Activated naive CD4-positive, alpha-beta T cell treated with Interleukin-2 at 50 U/mL for 16 hours (primary cell): Measurements from ENCODE around the gene MCCD1.

Experiments
- DNase-seq: peaks from one replicate; pipeline ENCODE4 v3.0.0-alpha.2; 2020

The MCCD1 gene

DNA sequence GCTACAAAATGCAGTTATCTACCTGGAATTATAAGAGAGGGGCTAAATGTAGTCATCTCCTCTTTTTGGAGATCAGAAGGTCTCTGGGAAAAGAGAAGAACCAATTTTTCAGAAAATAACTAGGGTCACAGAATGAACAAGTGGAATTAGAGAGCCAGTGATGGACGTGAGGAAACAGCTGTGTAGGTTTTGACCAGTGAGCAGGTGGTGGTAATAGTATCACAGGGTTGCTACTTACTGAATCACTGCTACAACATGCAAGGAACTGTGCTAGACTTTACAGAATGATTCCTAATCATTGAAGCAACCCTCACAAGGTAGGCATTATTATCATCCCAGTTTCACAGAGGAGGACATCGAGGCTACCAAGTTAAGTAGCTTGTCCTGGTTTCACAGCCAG is 15.9 kb downstream of the MCCD1 start:
- DNase-seq: no peak

DNA sequence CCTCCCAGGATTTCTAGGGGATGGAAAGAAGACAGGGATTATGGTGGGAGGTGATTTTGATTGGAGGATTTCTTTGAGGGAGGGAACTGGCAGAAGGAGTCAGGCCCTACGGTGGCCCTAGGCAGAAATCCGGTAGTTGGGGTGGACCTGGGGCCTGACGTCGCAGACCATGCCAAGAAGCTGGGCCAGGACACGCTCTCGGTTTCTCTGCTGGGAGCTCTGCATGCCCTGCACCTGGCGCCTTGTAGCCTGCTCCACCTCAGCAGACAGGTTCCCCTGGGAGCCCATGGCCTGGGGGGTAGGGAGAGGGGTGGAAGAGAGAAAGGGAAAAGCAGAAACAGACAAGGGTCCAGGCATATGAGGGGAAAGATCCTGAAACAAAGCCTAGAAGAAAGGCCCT is 16.5 kb downstream of the MCCD1 start:
- DNase-seq: no peak

DNA sequence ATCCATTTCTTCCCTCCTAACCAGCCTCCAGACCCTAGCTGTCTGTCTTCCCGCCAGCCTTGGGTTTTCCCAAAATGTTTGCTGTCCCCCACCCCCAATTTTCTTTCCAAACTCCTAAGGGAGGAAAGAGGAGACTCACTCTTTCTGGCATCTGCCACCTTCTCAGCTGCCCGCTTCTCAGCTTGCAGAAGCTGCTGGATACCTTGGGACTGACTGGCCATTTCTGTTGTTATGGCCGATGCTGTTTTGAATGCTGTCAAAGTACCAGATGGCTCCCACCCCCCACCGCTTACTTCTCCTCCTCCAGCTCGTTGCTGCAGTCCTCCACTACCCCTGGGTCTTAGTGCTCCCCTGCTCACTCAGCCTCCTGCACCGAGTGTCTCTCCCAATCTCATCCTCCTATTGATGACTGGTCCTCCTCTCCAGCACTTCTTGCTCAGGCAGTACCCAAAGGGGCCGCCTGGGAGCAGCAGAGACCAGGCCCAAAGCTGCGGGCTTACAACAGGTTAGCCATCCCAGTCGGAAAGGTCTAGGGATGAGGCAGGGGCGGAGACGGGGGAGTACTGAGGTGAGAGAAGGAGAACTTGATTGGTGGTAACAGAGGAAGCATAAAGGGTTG is 17.7 kb downstream of the MCCD1 start, which contains the start of gene ATP6V1G2:
ATP6V1G2 (minus strand) TSS at position 270 of the 619 bp plus-strand sequence; CDS start at position 221, 49 bp downstream.
- DNase-seq: peak; percentile 90

DNA sequence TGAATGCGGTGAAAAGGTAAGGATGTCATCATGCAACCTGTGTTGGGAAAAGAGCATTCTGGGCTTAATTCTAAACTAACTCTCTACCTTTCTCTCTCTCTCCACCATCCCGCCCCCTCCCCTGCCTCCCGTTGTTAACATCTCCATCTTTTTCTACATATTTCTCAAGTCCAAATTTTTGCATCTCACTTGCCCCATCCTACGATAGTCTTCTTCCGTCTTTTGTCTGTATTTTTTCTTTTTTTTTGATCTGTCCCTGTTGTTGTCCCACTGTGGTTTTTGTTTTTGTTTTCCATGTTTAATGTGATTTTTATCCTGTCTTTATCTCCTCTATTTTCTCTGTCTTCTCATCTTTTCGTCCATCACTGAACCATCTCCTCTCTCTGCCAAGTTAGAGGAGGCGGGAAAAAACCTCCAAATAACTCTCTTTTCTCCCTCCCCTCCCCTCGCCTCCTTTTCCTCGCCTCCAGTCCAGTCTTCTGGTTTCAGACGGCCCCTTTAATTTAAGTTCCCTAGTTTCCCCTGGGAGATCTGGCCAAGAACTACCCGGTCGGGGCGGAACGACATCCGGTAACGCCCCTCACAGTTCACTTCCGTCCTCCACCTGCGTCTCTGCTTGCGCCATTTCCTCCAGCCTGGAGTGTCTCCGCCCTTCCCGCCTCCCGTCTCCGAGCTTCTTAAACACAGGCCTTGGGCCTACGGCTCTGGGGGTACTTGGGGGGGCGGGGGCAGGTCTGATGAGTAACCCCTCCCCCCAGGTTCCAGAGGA is 18.4 kb downstream of the MCCD1 start, which contains the start of gene NFKBIL1:
NFKBIL1 (plus strand) TSS at position 651 of the 769 bp plus-strand sequence; CDS start at position 738, 87 bp downstream.
- peak; percentile 91 for DNase-seq

DNA sequence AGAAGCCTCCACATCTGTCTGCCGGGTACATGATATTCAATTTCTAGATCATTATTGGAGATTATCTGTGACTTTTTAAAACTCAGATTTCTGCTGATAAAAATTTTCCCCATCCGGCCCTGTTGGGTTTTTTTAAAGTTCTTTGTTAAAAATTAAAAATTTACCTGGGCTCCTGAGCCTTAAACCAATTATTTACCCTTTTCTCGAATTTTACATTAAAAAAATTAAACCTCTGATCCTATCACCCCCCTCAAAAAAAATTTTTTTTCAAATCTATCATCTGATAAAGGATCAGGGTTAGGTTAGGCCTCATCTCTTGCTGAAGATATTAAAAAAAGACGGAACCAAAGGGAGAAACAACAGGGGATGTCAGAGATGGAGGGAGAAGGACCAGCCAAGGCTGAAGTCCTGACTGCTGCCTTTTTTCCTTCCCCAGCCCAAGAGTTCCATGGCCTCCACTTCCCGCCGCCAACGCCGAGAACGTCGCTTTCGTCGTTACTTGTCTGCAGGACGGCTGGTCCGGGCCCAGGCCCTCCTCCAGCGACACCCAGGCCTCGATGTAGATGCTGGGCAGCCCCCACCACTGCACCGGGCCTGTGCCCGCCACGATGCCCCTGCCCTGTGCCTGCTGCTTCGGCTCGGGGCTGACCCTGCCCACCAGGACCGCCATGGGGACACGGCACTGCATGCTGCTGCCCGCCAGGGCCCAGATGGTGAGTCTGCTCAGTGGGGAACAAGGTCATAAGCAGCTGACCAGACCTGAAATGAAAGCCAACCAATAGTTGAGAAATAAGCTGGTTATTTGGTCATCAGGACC is 19.2 kb downstream of the MCCD1 start:
- no peak for DNase-seq

DNA sequence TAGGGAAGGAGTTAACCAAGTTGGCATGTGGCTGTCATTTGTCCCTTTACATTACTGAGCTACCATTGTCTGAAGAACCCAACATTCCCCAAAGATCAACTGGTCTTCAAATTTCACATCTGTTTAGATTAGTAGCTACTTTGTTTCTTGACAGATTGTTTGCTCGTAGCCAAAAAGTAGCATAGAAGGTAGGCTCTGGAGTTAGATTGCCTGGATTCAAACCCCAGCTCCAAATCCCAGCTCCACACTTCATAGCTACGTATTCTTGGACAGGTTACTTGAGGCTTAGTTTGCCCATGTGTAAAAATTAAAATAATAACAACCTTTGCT is 19.7 kb downstream of the MCCD1 start:
- no peak for DNase-seq

DNA sequence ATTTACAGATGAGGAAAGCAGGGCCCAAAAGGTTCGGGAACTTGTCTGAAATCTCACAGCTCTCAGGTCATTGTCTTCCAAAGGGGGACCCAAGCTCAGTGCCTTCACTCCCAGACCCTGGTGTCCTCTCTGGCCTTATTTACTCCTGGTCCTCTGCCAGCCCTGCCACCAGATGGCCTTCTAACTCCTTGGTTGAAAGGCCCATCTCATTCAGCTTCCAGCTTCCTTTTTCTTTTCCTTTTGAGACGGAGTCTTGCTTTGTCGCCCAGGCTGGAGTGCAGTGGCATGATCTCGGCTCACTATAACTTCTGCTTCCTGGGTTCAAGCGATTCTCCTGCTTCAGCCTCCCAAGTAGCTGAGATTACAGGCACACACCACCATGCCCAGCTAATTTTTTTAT is 22.6 kb downstream of the MCCD1 start:
- DNase-seq: peak; percentile 72

DNA sequence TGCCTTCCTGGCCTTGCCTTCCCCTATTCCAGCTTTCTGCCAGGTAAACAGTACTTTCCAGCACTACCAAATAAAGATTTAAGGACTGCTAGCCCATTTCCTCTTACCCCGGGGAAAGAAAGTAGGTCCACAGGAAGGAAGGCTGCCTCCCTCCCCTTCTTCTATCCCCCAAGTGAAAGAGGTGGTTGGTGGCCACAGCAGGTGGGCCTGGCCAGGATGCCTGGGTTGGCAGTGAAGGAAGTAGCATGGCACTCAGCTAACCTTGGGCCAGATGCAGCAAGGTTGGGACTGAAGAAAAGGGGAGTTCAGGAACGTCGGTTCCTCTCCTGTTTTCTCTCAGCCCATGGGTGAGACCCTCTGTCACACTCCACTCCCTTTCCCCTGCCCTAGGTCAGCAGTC is 27.5 kb downstream of the MCCD1 start:
- no peak for DNase-seq

DNA sequence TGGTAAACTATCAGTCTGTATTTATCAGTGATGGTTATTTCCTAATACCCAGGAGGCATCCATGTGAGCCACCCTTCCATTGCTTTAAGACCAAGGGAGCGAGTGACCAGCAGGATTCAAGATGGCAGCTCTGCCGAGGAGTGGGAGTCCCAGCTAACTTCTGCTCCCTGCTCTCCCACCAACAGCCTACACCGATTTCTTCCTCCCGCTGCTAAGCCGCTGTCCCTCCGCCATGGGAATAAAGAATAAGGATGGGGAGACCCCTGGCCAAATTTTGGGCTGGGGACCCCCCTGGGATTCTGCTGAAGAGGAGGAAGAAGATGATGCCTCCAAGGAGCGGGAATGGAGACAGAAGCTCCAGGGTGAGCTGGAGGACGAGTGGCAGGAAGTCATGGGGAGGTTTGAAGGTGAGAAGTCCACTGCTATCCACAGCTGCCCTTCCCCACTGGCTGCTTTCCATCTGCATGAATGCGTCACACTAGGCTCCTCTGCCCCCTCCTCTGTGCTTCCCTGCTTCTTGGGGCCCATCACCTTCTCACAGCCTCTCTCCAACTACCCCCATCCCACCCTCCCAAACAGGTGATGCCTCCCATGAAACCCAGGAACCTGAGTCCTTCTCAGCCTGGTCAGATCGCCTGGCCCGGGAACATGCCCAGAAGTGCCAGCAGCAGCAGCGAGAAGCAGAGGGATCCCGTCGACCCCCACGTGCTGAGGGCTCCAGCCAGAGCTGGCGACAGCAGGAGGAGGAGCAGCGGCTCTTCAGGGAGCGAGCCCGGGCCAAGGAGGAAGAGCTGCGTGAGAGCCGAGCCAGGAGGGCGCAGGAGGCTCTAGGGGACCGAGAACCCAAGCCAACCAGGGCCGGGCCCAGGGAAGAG is 28.9 kb downstream of the MCCD1 start:
- no peak for DNase-seq

DNA sequence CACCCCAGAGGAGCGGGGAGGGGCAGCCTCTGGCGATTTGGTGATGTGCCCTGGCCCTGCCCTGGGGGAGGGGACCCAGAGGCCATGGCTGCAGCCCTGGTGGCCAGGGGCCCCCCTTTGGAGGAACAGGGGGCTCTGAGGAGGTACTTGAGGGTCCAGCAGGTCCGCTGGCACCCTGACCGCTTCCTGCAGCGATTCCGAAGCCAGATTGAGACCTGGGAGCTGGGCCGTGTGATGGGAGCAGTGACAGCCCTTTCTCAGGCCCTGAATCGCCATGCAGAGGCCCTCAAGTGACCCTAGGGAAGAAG is 29.5 kb downstream of the MCCD1 start:
- no peak for DNase-seq

DNA sequence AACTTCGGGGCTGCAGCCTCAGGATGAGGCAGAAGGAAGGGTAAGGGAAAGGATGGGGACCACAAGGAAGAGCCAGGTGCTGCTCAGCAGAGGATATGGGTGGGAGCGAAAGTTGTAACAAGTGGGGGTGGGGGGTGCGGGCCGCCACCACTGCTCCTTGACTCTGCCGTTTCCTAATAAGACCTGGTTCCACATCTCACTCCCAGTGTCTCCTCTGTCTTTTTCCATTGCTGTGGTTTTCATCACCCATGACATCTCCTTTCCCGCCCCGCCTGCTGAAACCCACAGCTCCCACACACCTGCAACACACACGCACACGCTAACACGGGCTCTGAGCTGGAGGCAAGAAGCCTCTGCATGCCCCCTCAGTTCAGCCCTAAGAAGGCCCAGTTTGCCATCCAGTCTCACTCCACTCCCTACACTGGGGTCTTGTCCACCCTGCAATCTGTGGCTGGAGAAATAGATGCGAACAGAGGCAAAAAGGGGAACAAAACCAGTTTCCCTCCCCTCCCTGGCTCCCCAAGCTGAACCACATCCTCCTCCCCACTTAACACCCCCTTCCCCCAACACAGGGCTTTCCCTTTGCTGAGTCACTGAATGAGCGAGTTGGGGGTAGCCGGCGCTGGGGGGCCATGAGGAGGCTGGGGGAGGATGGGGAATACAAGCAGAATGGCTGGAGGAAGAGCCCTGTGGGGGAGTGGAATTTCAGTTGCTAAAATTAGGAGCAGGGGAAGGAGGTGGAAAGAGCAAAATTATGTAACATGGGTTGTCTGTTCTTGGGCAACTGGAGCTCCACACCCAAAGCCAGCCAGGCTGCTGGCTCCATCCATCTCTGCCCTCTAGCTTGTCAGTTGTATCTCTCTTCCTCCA is 30.1 kb downstream of the MCCD1 start:
- DNase-seq: peak; percentile 81

DNA sequence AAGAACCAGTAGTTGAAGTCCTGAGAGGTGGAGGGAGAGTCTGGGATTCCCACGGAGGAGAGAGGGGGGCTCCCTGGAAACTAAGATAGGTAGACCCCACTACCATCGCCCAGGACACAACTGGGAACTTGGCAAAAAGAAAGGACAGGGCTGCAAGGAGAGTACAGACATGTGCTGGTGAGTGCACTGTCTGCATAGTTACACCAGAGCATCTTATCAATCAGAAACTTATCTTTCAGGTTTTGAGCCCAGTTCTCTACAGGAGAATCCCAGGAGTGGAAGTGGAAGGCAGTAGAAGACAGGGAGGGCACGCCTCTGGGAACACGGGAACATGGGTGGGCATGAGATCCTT is 30.8 kb downstream of the MCCD1 start:
- DNase-seq: no peak

DNA sequence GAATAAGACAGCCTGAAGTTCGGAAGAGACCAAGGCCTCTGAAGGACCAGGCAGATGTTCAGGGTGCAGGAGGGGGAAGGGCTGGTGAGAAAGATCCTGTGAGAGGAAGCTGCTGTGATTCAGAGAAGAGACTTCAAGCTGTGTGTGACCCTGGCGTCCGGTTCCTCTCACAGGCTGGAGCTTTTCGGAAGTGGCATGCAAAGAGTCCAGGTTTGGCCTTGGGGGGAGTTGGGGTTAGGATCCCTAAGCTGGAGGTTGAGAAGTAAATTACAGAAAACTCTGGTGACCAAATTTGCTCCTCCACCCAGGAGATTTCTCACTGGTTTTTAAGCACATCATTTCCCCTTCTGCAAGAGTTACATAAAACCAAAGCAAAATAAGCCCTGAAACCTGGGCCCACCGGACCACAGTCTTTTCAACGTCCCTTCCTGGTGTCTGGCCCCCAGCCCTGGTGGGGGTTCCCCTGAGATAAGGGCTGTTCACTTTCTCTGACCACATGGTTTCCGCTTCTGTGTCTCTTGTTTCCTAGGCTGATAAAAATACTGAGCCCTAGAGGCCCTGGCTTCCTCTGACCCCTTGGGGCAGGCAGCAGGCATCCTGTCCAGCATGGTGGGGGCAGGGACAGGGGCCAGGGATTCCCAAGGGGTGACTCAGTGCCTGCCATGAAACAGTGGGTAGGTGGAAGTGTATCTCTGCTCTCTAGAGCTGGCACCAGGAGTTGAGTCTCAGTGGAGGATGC is 31.4 kb downstream of the MCCD1 start:
- peak; percentile 53 for DNase-seq

DNA sequence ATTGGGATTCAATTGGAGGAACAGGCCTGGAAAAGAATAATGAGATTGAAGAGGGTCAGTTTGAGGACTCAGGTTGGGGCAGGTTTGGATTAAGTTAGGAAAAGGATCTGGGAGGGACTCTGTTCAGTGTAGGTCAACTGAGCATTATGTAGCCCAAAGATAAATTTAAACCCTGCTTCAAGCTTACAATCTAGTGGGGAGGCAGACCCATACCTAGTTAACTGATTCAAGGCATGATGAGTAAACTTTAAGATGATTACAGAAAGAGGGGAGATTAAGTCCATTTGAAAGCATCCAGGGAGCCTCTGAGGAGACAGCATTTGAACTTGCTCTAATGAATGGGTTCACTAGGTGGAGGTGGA is 31.9 kb downstream of the MCCD1 start:
- DNase-seq: no peak

DNA sequence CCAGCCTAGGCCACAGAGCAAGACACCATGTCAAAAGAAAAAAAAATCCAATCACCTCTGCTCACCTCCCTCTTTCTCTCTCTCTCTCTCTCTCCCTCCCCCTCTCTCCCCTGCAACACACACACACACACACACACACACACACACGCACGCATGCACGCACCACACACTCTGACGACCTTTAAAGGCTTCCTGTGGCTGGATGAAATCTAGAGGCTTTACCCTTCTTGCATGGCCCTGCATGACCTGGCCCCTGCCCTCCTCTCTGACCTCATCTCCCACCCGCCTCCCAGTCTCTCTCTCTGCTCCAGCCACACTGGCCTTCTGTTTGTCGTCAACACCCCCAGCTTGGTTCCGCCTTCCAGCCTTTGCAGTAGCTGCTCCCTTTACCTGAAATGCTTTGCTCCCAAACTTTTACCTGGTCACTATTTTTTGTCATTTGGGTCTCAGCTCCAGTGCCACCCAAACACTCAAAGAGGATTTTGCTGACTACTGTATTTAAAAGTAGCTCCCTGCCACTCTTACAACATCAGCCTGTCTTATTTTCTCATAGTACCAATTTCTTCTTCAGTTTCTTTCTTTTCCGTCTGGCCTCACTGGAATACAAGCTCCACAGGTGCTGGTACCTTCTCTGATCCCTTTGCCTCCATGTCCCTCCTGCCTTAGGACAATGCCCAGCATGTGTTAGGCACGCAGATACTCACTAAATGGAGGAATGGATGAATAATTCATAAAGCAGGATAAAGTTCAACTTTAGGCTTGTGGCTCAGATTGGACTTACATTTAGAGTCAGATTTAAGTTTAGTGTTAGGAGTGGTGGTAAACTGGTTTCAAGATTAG is 39.0 kb downstream of the MCCD1 start:
- peak; percentile 10 for DNase-seq

DNA sequence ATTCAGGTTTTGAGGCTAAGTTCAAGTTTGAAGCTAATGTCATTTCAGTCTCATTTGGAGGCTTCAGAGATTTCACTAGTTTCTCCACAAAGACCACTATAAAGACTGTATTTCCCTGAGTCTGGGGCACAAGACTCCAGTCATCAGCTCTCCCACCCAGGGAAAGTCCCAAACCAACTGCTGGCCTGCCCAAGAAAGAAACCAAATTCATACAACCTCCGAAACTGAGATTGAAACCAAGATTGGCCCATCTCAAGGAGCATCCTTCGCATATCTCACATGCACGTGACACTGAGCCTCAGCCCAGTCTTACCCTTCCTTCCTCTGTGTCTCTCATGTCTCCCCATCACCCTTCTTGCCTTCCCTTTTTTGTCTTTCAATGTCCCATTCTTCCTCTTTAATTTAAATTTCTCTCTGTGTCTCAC is 39.8 kb downstream of the MCCD1 start:
- DNase-seq: peak; percentile 78

DNA sequence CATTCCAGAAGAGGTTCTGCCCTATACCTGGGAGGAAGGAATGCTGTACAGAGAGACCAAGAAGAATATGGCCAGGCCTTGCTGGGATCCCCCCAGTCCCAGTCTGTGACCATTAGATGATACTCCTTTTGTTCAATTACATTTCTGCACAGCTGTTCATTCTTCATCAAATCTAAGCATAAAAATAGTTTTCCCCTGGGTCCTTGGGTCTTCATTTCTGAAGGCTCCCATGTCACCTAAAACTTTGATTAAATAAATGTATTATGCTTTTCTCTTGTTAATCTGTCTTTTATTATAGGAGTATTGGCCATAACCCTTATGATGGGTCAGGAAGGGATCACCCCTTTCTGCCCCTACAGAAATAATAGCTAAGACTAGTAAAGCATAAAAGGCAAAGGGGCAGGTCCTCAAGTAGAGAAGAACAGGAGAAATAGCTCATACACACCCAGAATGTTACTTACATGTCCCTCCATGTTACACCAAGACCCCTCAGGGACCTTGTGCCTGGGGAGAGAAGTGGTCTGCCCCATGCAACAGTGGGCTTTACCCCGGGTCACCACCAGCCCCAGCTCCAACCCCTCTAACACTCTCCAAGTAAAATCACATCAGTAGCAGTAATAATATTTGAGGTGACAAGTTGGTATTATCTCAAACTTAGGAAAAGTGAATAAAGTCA is 41.2 kb downstream of the MCCD1 start:
- DNase-seq: no peak

DNA sequence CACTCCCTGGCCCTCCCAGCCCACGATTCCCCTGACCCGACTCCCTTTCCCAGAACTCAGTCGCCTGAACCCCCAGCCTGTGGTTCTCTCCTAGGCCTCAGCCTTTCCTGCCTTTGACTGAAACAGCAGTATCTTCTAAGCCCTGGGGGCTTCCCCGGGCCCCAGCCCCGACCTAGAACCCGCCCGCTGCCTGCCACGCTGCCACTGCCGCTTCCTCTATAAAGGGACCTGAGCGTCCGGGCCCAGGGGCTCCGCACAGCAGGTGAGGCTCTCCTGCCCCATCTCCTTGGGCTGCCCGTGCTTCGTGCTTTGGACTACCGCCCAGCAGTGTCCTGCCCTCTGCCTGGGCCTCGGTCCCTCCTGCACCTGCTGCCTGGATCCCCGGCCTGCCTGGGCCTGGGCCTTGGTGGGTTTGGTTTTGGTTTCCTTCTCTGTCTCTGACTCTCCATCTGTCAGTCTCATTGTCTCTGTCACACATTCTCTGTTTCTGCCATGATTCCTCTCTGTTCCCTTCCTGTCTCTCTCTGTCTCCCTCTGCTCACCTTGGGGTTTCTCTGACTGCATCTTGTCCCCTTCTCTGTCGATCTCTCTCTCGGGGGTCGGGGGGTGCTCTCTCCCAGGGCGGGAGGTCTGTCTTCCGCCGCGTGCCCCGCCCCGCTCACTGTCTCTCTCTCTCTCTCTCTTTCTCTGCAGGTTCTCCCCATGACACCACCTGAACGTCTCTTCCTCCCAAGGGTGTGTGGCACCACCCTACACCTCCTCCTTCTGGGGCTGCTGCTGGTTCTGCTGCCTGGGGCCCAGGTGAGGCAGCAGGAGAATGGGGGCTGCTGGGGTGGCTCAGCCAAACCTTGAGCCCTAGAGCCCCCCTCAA is 43.5 kb downstream of the MCCD1 start, which contains the start of gene LTA:
LTA (plus strand) TSS at position 249 of the 871 bp plus-strand sequence; CDS start at position 703, 454 bp downstream.
- peak; percentile 84 for DNase-seq
